22Rv1 (cell line): Measurements from ENCODE around the gene APBA1.
A peak's percentile ranks its signal among the peaks of the same experiment; 100 is the strongest.

ENCODE experiments used
- H3K27ac ChIP-seq: fragments of 450-650 bp; 2 replicates; pipeline ENCODE4 v1.5.1; 2017
- CTCF ChIP-seq: fragments of 450-650 bp; IDR thresholded peaks from 2 replicates; pipeline ENCODE4 v1.5.1; 2017; ENCODE audit warnings: mild to moderate bottlenecking
- ZFX ChIP-seq: fragments of 450-650 bp; IDR thresholded peaks from 2 replicates; pipeline ENCODE4 v1.6.1; 2017; ENCODE audit warnings: antibody characterized with exemption, borderline replicate concordance

The APBA1 gene

GRCh38 chr9:69671879-69672595 lies at the start of gene APBA1:
Gene APBA1 (minus strand): TSS chr9:69672371.
- no peak for TF ChIP-seq ZFX
- TF ChIP-seq CTCF, result no peak
- H3K27ac ChIP-seq, result peak within 1 kb of the TSS; percentile 40; the same call in 1 of the 2 replicates

- H3K27ac ChIP-seq, result no peak overlapping the region
- TF ChIP-seq CTCF (no peak), ZFX (no peak)
Measured at GRCh38 chr9:69719983-69720382, 47.8 kb upstream of the APBA1 start.

- no peak for TF ChIP-seq CTCF
- no peak for TF ChIP-seq ZFX
Measured at GRCh38 chr9:69719367-69719766, 47.2 kb upstream of the APBA1 start.

GRCh38 chr9:69718218-69718617 lies 46.0 kb upstream of the APBA1 start:
- H3K27ac ChIP-seq, result no peak overlapping the region
- no peak for TF ChIP-seq CTCF
- no peak for TF ChIP-seq ZFX

More at GRCh38 chr9:69719367-69719766, 47.2 kb upstream of the APBA1 start:
- no peak overlapping the region for H3K27ac ChIP-seq

- no peak overlapping the region for H3K27ac ChIP-seq
- TF ChIP-seq CTCF (no peak), ZFX (no peak)
Measured at GRCh38 chr9:69715825-69716224, 43.7 kb upstream of the APBA1 start.

- no peak overlapping the region for H3K27ac ChIP-seq
- TF ChIP-seq CTCF (no peak), ZFX (no peak)
Measured at GRCh38 chr9:69715096-69715495, 42.9 kb upstream of the APBA1 start.

- TF ChIP-seq CTCF, result no peak
- no peak for TF ChIP-seq ZFX
Measured at GRCh38 chr9:69697475-69697874, 25.3 kb upstream of the APBA1 start.

More at GRCh38 chr9:69697475-69697874, 25.3 kb upstream of the APBA1 start:
- H3K27ac ChIP-seq, result no peak overlapping the region
